ENCODE measurements around the gene NPLOC4. TPM values are rescaled to one million over a fixed set of nuclear protein-coding genes. Genes with fewer than 3 reads are reported as not detected.

The NPLOC4 gene
- total and polyA plus RNA-seq, 9 donors, result 24.4 to 84.8 (median 56.3) TPM

DNA sequence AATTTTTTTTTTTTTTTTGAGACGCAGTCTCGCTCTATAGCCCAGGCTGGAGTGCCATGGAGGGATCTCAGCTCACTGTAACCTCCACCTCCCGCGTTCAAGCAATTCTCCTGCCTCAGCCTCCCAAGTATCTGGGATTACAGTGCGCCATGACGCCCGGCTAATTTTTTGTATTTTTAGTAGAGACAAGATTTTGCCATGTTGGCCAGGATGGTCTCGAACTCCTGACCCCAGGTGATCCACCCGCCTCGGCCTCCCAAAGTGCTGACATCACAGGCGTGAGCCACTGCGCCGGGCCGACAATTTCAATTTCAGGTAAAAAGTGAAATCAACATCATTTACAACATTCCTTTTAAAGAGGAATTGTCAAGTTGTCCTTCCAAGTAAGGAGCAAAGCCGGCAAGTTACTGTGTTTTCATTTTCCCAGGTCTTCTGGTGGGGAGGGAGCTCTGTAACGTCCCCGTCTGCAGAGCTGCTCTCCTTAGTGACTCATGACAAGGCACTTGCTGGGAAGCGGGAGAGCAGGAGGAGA, 873 bp downstream of the NPLOC4 start:
- Histone ChIP-seq H3K27me3 (no peaks in the 10 kb centered on the region), H3K4me1 (ENCODE audit: insufficient read depth) (peaks cover 9% of the 10 kb centered on the region), H3K36me3 (no peaks in the 10 kb centered on the region), H3K4me3 (peak overlapping the region; percentile 84), H3K9me3 (no peaks in the 10 kb centered on the region), H3K27ac (peak overlapping the region in 1 of 2 donors; percentile 59)
- TF ChIP-seq, protein P1, sequence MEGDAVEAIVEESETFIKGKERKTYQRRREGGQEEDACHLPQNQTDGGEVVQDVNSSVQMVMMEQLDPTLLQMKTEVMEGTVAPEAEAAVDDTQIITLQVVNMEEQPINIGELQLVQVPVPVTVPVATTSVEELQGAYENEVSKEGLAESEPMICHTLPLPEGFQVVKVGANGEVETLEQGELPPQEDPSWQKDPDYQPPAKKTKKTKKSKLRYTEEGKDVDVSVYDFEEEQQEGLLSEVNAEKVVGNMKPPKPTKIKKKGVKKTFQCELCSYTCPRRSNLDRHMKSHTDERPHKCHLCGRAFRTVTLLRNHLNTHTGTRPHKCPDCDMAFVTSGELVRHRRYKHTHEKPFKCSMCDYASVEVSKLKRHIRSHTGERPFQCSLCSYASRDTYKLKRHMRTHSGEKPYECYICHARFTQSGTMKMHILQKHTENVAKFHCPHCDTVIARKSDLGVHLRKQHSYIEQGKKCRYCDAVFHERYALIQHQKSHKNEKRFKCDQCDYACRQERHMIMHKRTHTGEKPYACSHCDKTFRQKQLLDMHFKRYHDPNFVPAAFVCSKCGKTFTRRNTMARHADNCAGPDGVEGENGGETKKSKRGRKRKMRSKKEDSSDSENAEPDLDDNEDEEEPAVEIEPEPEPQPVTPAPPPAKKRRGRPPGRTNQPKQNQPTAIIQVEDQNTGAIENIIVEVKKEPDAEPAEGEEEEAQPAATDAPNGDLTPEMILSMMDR (IDR thresholded peaks at IDR 0.05), result no peak
- TF ChIP-seq POLR2A (IDR thresholded peaks at IDR 0.05), result no peak
- DNase-seq, result no peak
- intact Hi-C loops (cut with DNase I), result no loop called here
- WGBS, 3 donors, result 26 to 35% (median 27%) methylated on average over 18 of the region's 18 CpGs

DNA sequence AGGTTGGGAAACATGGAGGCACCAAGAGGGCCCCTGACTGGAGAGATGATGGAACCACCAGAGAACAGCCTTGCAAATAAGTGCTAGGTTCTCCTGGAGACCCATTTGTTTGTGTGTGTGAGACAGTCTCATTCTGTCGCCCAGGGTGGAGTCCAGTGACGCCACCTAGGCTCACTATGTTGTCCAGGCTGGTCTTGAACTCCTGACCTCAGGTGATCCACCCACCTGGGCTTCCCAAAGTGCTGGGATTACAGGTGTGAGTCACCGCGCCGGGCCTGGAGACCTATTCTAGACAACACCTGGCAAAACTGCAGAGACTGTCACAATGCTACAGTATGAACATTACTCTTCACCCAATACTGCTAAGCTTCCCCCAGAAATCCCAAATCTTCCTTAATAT, 1.5 kb downstream of the NPLOC4 start:
- Histone ChIP-seq H3K27me3 (no peaks in the 10 kb centered on the region), H3K4me1 (ENCODE audit: insufficient read depth) (peaks cover 9% of the 10 kb centered on the region), H3K27ac (no peak overlapping the region), H3K36me3 (no peaks in the 10 kb centered on the region), H3K9me3 (no peaks in the 10 kb centered on the region), H3K4me3 (peak overlapping the region; percentile 84)
- TF ChIP-seq, protein P1 (IDR thresholded peaks at IDR 0.05), result no peak
- TF ChIP-seq EP300 (IDR thresholded peaks at IDR 0.05) (no peak), POLR2A (IDR thresholded peaks at IDR 0.05) (no peak)
- intact Hi-C loops (cut with DNase I), result no loop called here
- DNase-seq, result no peak
- 86 to 97% (median 90%) methylated on average over 5 of the region's 5 CpGs for WGBS, 3 donors

DNA sequence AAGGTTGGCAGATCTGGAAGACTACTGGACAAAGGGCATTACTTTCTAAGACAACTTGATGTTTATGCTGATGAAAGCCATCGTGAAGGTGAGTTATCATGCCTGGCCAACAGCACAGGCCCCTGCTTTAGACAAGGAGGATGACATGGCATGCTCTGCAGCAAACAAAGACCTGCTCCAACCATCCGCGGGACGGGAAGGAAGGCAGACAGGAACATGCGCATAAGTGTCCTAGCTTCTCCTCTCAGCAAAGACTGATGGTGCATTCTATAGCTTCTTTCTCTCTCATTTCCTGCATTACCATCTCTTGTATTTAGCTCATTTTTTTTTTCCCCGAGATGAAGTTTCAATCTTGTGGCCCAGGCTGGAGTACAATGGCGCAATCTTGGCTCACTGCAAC, 5.4 kb downstream of the NPLOC4 start:
- Histone ChIP-seq H3K4me1 (ENCODE audit: insufficient read depth) (peaks cover 6% of the 10 kb centered on the region), H3K4me3 (no peak overlapping the region), H3K9me3 (no peaks in the 10 kb centered on the region), H3K27ac (no peak overlapping the region), H3K27me3 (no peaks in the 10 kb centered on the region), H3K36me3 (no peaks in the 10 kb centered on the region)
- TF ChIP-seq, protein P1 (IDR thresholded peaks at IDR 0.05), result no peak
- TF ChIP-seq POLR2A (IDR thresholded peaks at IDR 0.05), result no peak
- TF ChIP-seq EP300 (IDR thresholded peaks at IDR 0.05), result no peak
- WGBS, 3 donors, result 77 to 85% (median 82%) methylated on average over 7 of the region's 7 CpGs
- no peak for DNase-seq
- intact Hi-C loops (cut with DNase I), result no loop called here

DNA sequence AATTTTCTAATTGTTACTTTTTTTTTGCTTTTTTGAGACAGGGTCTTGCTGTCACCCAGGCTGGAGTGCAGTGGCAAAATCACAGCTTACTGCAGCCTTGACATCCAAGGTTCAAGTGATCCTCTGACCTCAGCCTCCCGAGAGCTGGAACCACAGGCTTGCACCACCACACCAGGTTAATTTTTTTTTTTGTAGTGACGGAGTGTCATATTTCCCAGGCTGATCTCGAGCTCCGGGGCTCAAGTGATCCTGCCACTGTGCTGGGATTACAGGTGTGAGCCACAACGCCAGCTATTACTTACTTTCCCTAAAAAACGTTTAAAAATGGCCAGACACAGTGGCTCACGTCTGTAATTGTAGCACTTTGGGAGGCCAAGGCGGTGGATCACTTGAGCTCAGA, 6.6 kb downstream of the NPLOC4 start:
- Histone ChIP-seq H3K4me3 (no peak overlapping the region), H3K36me3 (no peaks in the 10 kb centered on the region), H3K4me1 (ENCODE audit: insufficient read depth) (no peaks in the 10 kb centered on the region), H3K27ac (no peak overlapping the region), H3K27me3 (no peaks in the 10 kb centered on the region), H3K9me3 (no peaks in the 10 kb centered on the region)
- 82 to 84% (median 83%) methylated on average over 8 of the region's 8 CpGs for WGBS, 3 donors
- DNase-seq, result no peak
- TF ChIP-seq EP300 (IDR thresholded peaks at IDR 0.05) (no peak), POLR2A (IDR thresholded peaks at IDR 0.05) (no peak)
- TF ChIP-seq, protein P1 (IDR thresholded peaks at IDR 0.05), result no peak
- intact Hi-C loops (cut with DNase I), result no loop called here
